NCI-H187 treated with DMSO at 0.1 percent for 48 hours (cell line): ENCODE data around the gene LIMA1.
"Not testable (repeated sequence)": the region's sequence is repeated elsewhere in the genome, so short reads cannot be mapped to it uniquely, and the experiment has no call there.

Experiments
- DNase-seq: peaks from one replicate; lab custom pipeline; 2025; lab: John Stamatoyannopoulos, UW

LIMA1 gene

DNA sequence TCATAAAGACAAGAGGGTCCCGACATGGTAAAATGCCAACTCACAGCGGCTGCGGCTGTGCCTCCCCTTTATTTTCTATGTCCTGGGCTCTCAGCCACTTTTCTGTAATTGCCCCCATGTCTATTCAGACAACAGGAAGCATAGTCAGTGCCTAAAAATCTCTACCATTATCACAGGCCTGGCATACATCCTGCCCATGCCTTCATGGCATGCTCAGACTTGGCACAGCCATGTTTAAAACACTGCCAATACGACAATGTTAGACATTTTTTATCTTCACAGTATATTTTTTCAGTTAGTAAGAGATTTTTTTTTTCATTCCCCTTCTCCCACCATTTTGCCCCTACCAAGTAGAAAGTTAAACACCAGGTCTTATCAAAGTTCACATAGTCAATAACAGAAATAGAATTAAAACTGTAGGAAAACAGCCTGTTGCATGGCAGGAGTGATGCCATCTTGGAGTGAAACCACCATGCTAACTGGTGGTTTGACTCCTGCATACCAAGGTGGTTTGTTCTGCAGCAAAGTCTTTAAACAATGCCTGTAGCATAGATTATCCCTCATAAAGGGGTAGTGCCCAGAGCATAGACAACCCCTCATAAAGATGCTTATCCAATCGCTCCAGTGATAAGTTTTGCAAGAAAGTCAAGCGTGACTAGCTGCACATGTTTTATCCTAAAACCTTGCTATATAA, 97.2 kb downstream of the LIMA1 start:
- no peak for DNase-seq

DNA sequence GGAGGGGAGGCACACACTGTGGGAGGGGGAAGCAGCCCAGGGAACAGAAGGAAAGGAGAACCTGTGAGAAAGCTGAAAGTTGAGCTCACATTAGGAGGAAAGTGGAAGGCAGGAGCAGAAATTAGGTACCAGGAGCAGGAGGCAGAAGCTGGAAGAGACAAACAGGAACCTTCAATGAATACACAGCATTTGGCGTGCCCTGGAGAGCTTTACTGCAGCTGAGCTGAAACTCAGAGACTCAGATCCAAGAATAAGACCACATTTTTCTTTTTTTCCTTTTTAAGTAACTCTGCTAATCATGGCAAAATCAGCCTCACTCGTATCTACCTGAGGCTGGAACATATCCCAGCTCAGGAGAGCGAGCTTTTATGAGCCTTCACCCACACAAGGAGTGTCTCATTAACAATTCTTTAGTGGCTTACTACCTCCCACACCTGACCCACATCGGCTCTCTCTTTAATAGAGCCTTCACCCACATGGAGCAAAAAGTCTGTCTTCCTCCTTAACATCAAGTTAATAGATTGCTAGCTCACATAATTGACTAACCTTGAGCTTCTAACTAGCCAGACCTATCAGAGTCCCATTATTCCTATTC, 97.9 kb downstream of the LIMA1 start:
- DNase-seq, result no peak

DNA sequence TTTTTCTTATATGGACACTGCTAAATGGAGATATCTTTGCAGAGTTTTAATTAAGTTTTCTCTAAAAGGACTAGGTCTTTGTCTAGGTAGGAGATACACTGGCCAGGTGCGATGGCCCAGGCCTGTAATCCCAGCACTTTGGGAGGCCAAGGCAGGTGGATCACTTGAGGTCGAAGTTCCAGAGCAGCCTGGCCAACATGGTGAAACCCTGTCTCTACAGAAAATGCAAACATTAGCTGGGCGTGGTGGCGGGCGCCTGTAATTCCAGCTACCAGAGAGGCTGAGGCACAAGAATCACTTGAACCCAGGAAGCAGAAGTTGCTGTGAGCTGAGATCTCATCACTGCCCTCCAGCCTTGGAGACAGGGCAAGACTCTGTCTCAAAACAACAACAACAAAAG, 99.1 kb downstream of the LIMA1 start:
- DNase-seq, result no peak

DNA sequence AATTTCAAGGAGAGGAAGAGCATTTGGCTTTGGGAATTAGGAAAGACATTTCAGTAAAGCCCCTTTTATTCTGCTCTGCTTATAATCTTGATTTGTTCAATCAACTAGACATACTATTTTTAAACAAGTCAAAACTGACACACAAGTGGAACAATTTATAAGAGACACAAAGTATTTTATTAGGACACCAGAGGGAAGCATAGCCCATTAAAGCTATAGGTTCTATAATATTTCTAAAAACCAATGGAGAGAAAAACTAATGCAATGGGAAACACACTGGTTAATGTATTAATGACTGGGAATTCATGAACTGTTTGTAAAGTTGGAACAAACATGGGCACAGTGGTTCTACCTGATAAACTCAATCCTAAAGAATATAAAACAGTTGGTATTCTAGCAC, 100.9 kb downstream of the LIMA1 start:
- DNase-seq, result no peak

DNA sequence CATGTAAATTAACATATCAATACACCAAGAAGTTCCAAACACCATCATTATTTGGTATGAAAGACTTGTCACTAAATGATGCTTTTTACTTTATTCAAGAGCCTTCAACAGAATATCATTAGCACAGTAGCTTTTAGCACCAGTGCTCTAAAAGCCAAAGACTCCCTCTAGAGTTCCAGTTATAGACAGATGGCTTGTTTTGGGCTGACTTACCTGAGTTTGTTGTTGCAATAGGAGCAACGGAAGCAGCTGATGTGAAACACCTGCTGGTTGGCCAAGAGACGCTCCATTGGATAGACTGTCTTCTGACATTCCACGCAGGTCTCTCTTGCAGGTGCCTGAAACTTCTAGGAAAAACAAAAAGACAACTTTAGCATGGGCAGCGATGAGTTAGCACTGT, 101.6 kb downstream of the LIMA1 start:
- no peak for DNase-seq

DNA sequence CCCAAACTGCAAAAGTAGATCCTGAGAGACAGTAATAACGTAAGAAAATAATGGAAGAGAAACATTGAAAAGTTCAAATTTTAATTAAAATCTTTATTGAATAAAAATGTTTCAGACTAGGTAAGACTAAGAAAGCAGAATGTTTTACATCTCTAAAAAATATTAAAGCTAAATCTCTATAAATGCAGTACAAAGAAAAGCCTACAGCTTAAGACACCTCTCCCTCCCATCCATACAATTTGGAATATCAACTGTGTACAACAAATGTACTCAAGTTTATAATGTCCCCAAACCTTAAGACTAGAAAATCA, 107.6 kb downstream of the LIMA1 start:
- no peak for DNase-seq

DNA sequence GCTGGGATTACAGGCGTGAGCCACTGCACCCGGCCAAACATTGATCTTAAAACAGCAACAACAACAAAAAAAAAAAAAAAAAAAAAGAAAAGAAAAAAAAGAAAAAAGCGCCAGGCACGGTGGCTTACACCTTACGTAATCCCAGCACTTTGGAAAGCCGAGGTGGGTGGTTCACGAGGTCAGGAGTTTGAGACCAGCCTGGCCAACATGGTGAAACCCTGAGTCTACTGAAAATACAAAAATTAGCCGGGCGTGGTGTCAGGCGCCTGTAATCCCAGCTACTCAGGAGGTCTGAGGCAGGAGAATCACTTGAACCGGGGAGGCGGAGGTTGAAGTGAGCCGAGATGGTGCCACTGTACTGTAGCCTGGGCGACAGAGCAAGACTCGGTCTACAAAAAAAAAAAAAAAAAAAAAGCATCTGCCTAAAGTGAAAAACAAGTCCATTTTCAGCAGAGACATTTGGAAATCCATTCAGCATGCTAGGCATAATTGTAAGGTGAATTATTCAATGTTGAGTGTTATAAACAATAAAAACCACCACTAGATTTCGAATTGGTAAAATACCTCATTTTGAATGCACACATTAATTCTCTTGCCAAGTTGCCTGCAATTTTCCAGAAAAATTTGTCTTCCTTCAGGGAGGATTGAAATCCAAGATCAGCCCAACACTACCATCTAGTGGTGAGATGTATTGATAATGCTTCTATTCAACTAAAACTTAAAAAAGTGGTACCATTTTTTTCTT, 108.2 kb downstream of the LIMA1 start:
- no peak for DNase-seq

DNA sequence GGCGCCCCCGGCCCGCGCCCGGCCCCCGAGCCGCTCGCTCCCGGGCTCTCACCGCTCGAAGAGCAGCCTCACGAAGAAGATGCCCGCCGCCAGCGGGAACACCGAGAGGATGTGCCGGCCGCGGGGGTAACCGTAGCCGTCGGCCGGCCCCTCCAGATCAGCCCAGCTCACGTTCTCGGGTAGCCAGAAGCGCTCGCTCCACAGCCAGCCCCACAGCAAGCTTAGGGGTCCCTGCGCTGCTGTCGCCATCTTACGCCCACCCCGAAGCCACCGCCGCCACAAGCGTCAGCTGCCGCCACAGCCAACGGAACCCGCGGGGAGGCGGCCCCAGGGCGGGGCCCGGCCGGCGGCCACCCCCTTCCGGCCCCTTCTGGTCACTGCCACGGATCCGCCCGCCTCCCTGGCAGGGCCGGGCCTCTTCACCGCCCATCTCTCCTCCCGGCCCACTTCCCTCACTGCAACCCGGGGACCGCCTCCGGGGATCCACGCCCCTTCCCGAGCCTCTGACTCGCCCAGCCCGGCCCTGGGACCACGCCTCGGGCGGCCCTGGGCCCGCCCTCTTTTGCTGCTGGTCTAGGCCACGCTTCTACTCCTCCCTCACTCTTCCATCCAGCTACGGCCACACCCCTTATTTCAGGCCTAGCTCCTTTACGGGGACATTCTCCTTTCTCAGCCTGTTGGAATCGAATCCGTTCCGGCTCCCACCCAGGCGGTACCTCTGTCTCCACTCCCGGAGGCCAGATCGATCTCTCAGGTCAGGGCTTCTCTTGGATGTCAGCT, 116.1 kb downstream of the LIMA1 start, which contains the start of gene CERS5:
Gene CERS5, minus strand, starts transcription at position 321 of the 780 bp plus-strand sequence. Its CDS starts 72 bp downstream, at position 249.
- peak; percentile 96 for DNase-seq

DNA sequence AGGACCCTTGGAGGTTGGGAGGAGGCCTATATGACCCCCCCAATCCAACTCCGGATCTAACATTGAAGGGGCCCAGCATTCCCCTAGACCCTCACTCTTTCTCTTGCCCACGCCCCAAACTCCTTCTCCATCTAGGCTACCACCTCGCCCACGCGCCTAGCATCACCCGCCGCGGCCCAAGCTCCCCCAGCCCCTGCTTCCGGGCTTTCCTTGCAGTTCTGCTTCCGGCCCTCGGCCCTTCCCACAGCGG, 116.6 kb downstream of the LIMA1 start:
- DNase-seq, result no peak

DNA sequence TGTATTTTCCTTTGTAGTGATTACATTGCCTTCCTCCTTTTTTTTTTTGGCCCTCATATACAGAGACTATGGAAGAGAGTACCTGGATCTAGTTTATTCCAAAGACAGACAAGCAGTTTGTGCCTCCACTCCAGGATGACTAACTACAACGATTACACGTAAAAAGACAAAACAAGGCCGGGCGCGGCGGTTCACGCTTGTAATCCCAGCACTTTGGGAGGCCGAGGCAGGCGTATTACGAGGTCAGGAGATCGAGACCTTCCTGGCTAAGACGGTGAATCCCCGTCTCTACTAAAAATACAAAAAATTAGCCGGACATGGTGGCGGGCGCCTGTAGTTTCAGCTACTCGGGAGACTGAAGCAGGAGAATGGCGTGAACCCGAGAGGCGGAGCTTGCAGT, 118.4 kb downstream of the LIMA1 start:
- DNase-seq, result no peak

DNA sequence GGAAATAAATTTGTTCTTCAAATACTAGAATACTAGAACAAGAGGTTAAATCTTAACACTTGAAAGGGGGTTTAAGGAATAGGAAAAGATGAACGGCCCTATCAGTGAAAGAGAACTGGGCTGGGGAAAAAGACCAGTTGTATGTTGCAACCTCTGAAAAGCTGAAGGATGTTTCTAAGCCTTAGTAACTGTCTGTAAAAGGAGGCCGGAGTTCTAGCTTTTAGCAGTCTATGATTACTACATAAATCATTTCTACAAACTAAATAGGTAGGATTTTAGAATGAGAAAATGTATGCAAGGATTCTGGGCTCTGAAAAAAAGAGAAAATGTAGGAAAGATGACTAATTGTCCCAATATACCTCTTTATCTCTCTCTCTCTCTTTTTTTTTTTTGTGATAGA, 121.1 kb downstream of the LIMA1 start:
- DNase-seq, result no peak

DNA sequence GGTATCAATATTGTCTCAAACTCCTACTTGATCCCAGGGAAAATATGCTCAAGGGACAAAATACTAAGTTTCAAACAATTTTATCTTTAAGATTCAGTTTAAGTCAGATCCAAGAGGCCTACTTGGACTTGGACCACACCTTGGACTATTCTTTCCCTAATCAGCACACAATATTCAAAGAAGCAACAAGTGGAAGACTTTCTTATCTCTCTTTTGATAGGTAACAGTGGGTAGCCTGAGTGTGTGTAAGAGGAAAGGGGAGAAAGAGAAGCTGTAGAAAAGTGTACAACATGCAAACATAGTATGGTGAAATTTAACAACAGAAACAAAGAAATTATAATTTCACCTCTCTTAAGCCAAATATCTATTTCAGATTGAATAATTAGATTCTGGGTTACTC, 122.7 kb downstream of the LIMA1 start:
- no peak for DNase-seq

DNA sequence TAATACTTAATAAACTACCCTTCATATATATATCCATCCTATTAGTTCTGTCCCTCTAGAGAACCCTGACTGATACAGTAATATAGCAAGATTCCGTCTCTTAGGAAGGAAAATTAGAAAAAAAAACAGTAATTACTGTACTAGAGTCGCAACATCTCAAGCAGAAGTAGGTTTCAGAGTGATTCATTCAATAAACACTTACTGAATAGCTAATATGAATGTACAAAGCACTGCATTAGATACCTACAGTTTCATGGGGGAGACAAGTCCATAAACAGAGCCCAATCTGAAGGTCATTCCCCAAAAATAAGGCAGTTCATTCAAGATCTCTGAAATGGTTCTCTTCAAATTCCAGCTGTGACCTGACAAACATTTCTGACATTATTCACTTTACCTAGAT, 126.1 kb downstream of the LIMA1 start:
- DNase-seq, result no peak

DNA sequence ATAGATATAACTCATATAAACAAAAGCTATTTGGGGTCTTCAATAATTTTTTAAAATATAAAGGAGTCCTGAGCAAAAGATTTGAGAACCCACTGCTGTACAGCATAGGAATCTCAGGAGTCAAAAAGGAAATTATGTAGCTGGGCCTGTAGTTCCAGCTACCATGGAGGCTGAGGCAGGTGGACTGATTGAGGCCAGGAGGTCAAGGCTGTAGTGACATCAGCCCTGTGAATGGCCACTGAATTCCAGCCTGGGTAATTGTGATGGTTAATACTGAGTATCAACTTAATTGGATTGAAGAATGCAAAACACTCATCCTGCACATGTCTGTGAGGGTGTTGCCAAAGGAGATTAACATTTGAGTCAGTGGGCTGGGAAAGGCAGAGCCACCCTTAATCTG, 126.7 kb downstream of the LIMA1 start:
- no peak for DNase-seq

DNA sequence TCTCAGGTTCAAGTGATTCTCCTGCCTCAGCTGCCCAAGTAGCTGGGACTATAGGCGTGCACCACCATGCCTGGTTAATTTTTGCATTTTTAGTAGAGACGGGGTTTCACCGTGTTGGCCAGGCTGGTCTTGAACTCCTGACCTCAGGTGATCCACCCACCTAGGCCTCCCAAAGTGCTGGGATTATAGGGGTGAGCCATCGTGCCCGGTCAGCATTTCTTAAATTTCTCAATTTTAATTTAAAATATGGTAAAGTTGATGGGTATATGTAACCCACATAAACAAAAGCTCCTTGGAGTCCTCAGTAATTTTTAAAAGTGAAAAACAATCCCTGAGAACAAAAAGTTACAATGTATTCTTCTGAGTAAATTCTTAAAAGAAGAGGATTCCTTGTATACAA, 128.4 kb downstream of the LIMA1 start:
- not testable (repeated sequence) for DNase-seq

DNA sequence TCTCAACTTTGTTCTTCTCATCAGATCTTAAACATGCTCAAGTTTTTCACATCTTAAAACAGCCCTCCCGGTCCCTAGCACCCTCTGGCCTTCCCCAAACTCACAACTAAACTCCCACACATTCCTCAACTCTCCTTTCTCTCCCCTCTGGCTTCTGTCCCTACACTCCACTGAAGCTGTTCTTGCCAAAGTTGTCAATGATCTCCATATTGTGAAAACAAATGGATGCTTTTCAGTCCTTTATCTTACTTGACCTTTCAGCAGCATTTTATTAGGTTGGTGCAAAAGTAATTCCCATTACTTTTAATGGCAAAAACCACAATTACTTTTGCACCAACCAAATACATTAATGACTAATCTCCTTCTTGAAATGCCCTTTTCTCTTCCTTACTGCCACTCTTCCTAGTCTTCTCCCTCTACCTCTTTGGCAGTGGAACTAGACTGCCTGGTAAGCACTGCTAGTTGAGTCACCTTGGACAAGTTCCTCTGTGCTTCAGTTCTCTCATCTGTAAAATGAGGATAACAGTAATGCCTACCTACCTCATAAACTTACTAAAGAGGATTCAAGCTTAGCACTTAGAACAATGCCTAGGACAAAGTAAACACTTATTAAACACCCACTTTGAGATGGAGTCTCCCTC, 132.2 kb downstream of the LIMA1 start:
- DNase-seq, result no peak

DNA sequence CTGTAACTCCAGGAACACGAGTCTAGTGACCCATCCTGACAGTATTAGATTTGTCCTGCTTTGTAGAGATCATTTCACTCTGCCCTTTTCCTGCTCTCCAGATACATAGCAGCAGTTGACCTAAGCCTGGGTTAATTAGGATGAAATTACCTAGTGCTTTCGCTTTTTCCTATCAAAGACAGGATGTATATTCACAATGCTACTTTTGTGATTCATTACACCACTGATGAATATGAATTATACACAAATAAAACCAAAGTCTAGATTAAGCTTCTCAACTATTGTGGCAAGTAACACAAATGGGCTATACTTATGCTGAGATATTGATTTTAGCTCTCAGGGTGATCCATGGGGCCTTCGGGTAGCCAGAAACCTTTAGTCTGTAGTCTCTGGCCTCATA, 134.0 kb downstream of the LIMA1 start:
- no peak for DNase-seq

DNA sequence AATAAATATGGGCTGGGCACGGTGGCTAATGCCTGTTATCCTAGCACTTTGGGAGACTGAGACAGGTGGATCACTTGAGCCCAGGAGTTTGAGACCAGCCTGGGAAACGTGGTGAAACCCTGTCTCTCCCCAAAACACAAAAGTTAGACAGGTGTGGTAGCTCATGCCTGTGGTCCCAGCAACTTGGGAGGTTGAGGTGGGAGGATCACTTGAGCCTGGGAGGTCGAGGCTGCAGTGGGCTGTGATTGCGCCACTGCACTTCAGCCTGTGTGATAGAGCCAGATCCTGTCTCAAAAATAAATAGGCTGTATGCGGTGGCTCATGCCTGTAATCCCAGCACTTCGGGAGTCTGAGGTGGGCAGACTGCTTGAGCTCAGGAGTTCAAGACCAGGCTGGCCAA, 135.3 kb downstream of the LIMA1 start:
- not testable (repeated sequence) for DNase-seq

DNA sequence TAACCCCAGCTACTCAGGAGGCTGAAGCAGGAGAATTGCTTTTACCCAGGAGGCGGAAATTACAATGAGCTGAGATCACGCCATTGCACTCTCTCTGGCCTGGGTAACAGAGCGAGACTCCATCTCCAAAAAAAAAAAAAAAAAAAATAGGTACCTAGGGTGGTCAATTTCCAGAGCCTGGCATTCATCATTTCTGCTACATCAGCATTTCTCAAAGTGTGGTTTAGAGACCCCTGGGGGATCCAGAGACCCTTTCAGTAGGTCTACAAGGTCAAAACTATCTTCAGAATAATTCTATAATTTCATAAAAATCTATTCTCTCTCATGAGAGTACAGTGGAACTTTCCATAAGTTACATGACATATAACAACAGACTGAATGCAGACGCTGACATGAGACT, 136.0 kb downstream of the LIMA1 start:
- no peak for DNase-seq

DNA sequence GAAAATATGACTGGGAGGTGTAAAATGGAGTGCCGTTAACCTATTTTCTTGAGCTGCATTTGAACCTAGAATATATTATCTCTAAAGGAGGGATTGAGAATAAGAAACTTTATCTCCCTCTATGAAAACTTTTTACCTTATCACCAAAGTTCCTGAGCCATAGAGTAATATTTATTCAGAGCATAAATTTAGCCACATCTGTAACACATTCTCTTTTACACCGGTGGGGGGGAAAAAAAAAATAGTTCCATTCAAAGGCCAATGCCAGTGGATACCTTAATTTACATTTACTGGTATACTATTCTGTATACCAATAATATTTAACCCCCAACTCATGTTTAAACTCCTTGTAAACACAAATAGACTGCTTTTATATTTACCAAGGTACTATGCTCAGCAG, 137.9 kb downstream of the LIMA1 start:
- no peak for DNase-seq

DNA sequence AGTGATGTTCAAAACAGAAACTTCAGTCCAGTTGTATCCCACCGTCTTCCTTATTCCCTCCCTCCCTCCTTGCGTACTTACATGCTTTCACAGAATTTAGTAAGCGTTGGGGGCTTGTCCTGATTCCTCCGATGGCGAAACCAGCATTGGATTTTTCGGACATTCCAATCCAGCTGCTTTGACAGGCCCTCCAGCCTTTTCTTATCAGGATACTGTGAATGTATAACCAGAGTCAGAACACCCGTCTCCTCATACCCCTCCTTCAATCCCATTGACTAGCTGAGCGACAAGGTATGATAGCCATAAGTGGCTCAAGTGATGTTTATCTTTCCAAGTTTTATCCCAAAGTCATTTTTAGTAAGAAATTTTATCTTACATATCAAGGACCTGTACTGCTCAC, 140.3 kb downstream of the LIMA1 start:
- no peak for DNase-seq

DNA sequence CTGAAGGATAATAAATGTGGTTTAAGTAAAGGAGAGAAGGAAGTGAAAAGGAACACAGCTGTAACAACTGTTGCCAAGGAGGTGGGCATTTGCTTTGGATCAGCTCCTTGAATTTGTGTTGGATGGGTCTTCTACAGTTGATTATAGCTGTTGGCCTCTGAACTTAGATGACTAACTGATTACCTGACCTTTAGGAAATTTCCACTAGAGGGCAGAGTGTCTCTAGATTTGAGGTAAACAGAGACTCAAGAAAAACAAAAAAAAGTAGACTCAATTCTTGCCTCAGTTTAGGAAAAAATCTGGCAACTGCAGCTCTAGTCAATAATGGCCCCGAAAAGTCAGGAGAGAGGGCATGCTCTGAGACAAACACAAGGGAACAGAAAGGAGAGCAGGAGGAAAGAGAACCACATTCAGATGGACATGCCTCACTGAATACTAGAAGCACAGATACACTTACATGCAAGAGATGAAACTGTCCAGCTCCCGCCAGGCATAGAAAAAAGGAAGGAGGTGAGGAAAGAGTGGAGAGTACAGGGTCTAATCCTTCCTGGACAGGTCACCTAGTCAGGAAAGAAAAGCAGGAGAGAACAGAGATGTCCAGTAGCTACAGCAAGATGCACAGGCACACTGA, 150.7 kb downstream of the LIMA1 start:
- DNase-seq, result no peak
